Activated CD4-positive, alpha-beta T cell treated with anti-CD3 and anti-CD28 coated beads, Interleukin-2, amount 10 ng/mL, durations not matched to agents 7 days and 5 days (primary cell): ENCODE measurements around the gene ZC3H18. TPM values are rescaled to one million over a fixed set of nuclear protein-coding genes. Genes with fewer than 3 reads are reported as not detected.

ENCODE experiments used
- total RNA-seq, 2 experiments: library from RNA; stranded (reverse); gene quantifications; one replicate each; pipeline ENCODE4 v1.2.3, GENCODE V29; 2021

The ZC3H18 gene
- total RNA-seq, 2 experiments from 2014 or later, result 77.1 to 87.0 TPM

Other genes starting within 250 kb of the ZC3H18 start
- gene ZNF469, start 187.4 kb upstream of the ZC3H18 start, total RNA-seq, result under 1 TPM; 0.20 to 0.23 TPM
- gene ZFPM1, start 117.1 kb upstream of the ZC3H18 start, total RNA-seq, result 10 to 100 TPM; 12.7 to 13.8 TPM
- under 1 TPM in 1 of 2 experiments, not detected in 1; 0.20 TPM for gene IL17C, start 68.2 kb downstream of the ZC3H18 start, total RNA-seq
- gene CYBA, start 80.7 kb downstream of the ZC3H18 start, total RNA-seq, result 100 to 1,000 TPM; 486 to 586 TPM
- gene MVD, start 92.7 kb downstream of the ZC3H18 start, total RNA-seq, result 10 to 100 TPM; 65.3 to 72.3 TPM
- 10 to 100 TPM; 21.0 to 24.2 TPM for gene SNAI3, start 116.1 kb downstream of the ZC3H18 start, total RNA-seq
- 100 to 1,000 TPM; 214 to 234 TPM for gene RNF166, start 136.0 kb downstream of the ZC3H18 start, total RNA-seq
- gene CTU2, start 136.1 kb downstream of the ZC3H18 start, total RNA-seq, result 10 to 100 TPM; 20.5 to 27.2 TPM
- gene PIEZO1, start 214.8 kb downstream of the ZC3H18 start, total RNA-seq, result 100 to 1,000 TPM; 239 to 303 TPM
- gene CDT1, start 233.4 kb downstream of the ZC3H18 start, total RNA-seq, result 100 to 1,000 TPM; 113 to 119 TPM
- gene APRT, start 241.5 kb downstream of the ZC3H18 start, total RNA-seq, result 100 to 1,000 TPM in 1 of 2 experiments, 10 to 100 TPM in 1; 86.2 to 112 TPM